A549 treated with RU486 at 1 μM for 4 hours (cell line): Measurements from ENCODE around the gene SFTPA1. TPM values are rescaled to one million over a fixed set of nuclear protein-coding genes. Genes with fewer than 3 reads are reported as not detected.

Experiments
- total RNA-seq: library from RNA; stranded (reverse); fragments of 200-300 nt; extraction: Qiagen RNA extraction; gene quantifications from 5 replicates; pipeline ENCODE4 v1.2.3, GENCODE V29; 2022; ENCODE audit warnings: low read depth

The SFTPA1 gene
- total RNA-seq: not detected in 5 replicates

GRCh38 chr10:79610601-79611191 is at the start of gene SFTPA1:
Gene SFTPA1, plus strand, starts transcription at chr10:79610939. Its CDS starts 887 bp downstream, at chr10:79611826.

Other genes with a start within 250 kb of the SFTPA1 start
- gene ZCCHC24, start 165.3 kb upstream of the SFTPA1 start, total RNA-seq: 2.6 to 5.0 TPM (median 4.7 TPM) in 5 replicates
- gene EIF5AL1, start 98.4 kb upstream of the SFTPA1 start, total RNA-seq: 2.1 to 3.7 TPM (median 3.1 TPM) in 5 replicates
- gene SFTPA2, start 50.5 kb upstream of the SFTPA1 start, total RNA-seq: not detected in 5 replicates
- gene NUTM2B, start 92.3 kb downstream of the SFTPA1 start, total RNA-seq: 0.08 to 0.40 TPM (median 0.29 TPM) in 5 replicates
- gene NUTM2E, start 215.8 kb downstream of the SFTPA1 start, total RNA-seq: 0.30 to 0.59 TPM (median 0.47 TPM) in 5 replicates